HTERT RPE-1 (cell line): ENCODE measurements around the gene BARX2.

Experiments
- in situ Hi-C: fragments of 300-500 bp; cut with MboI; formaldehyde crosslinking; loops from 4 replicates; pipeline ENCODE4 v1.14.3; 2020; ENCODE audit warnings: low sequenced_read_pairs

Gene BARX2

DNA sequence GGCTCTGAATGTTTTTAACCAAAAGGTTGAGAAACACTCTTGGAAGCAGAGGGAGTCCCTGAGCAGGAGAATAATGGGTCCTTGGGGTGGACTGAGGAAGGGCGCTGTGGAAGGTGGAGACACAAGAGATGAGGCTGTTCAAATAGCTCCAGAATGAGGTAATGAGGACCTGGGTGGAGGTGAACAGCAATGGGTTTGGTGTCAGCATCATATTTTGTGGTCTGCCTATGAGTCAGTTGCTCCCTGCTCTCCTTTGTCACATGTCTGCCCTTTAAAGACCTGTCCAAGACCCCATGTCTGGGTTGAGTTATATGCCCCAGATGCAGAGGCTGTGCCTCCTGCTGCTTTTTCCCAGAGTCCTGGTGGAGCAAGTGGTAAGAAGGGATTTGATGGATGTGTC lies 113.6 kb downstream of the BARX2 start:
- in situ Hi-C loops, result no loop called here

DNA sequence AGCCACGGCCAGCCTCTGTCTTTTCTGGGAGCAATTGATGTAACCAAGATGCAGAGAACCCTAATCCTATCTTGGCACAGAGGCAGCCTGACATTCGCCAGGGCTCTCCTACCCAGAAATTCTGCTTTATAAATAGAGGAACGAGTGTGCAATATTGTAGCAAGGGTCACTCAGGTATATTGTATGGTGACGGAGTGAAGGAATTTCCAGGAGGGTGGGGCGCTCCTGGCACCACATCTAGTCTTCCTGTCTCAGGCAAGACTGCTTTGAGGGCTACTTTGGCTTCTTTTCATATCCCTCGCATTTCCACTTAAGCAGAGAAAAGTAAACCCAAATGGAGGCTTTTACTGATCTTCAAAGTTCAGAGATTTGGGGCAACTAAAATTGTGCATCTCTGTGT lies 114.4 kb downstream of the BARX2 start:
- in situ Hi-C loops, result no loop called here

DNA sequence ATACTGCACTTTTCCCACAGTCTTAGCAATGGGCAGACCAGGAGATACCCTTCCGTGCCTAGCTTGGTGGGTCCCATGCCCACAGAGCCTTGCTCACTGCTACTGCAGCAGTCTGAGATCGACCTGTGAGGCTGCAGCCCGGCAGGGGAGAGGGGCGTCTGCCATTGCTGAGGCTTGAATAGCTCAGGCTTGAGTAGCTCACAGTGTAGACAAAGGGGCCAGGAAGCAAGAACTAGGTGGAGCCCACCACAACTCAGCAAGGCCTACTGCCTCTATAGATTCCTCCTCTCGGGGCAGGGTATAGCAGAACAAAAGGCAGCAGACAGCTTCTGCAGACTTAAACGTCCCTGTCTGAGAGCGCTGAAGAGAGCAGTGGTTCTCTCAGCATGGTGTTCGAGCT lies 118.1 kb downstream of the BARX2 start:
- in situ Hi-C loops, result no loop called here
